Kasumi-1 (cell line): ENCODE measurements around the gene KCND3.

Experiments used
- DNase-seq, 2 experiments: peaks; one replicate each; lab custom pipeline; 2025; lab: John Stamatoyannopoulos, UW

Gene KCND3

GRCh38 chr1:111725192-111725591, 264.3 kb downstream of the KCND3 start:
- no peak for DNase-seq

- DNase-seq = no peak
These were observed 265.6 kb downstream of the KCND3 start for GRCh38 chr1:111723871-111724270.

- no peak for DNase-seq
These were observed 266.2 kb downstream of the KCND3 start for GRCh38 chr1:111723091-111723806.

- DNase-seq = no peak
These were observed 268.3 kb downstream of the KCND3 start for GRCh38 chr1:111720977-111721786.
